HEK293 (cell line): ENCODE data around the gene TCEANC2.

Experiments
- CTCF ChIA-PET: fragments of 350-600 bp; formaldehyde crosslinking; extraction: SDS; loops from one replicate; lab custom pipeline; 2021; ENCODE audit warnings: antibody characterized with exemption; lab: Yijun Ruan, JAX
- POLR2A ChIA-PET: fragments of 300-600 bp; formaldehyde crosslinking; extraction: SDS; loops from one replicate; lab custom pipeline; 2020; ENCODE audit warnings: antibody characterized with exemption, inconsistent platforms; lab: Yijun Ruan, JAX
- H3K27ac ChIP-seq: fragments of 200-500 bp; sonication (Bioruptor generic); 2 replicates; pipeline ENCODE4 v1.5.1; 2014; ENCODE audit warnings: low read depth, low read length, control low read depth, inconsistent platforms; ENCODE audit errors: extremely low read depth
- H3K36me3 ChIP-seq, 2 experiments: fragments of 200-500 bp in 1 of 2; sonication (Bioruptor generic) in 1 of 2; 1 replicate in 1 of 2; 2 replicates in 1 of 2; pipeline ENCODE4 v1.5.1; 2014 to 2017; ENCODE audit warnings: inconsistent platforms in 2 of 2, low read length in 2 of 2; ENCODE audit not compliant: control insufficient read depth in 2 of 2, insufficient read depth in 1 of 2
- H3K4me1 ChIP-seq: fragments of 200-500 bp; sonication (Bioruptor generic); 2 replicates; pipeline ENCODE4 v1.5.1; 2014; ENCODE audit warnings: mild to moderate bottlenecking, low read length, inconsistent platforms; ENCODE audit not compliant: control insufficient read depth, insufficient read depth
- H3K4me3 ChIP-seq: 2 replicates; pipeline ENCODE4 v1.5.1; 2011; ENCODE audit warnings: low read depth, mild to moderate bottlenecking, control low read depth, low read length, moderate library complexity
- H3K9me3 ChIP-seq: fragments of 200-500 bp; sonication (Bioruptor generic); 2 replicates; pipeline ENCODE4 v1.5.1; 2014; ENCODE audit warnings: low read depth, low read length, inconsistent platforms; ENCODE audit not compliant: control insufficient read depth, insufficient read depth
- GLI4 ChIP-seq: fragments of 450-650 bp; formaldehyde crosslinking; IDR thresholded peaks from 2 replicates; pipeline ENCODE4 v1.5.1; 2016; ENCODE audit warnings: missing biosample characterization, missing genetic modification characterization
- KLF1 ChIP-seq: fragments of 450-650 bp; formaldehyde crosslinking; IDR thresholded peaks from 2 replicates; pipeline ENCODE4 v1.5.1; 2016; ENCODE audit warnings: missing biosample characterization, missing genetic modification characterization
- PRDM1 ChIP-seq: fragments of 450-650 bp; formaldehyde crosslinking; IDR thresholded peaks from 2 replicates; pipeline ENCODE4; 2016; ENCODE audit warnings: missing biosample characterization, missing genetic modification characterization
- SP2 ChIP-seq: fragments of 450-650 bp; formaldehyde crosslinking; IDR thresholded peaks from 2 replicates; pipeline ENCODE4 v1.5.1; 2016; ENCODE audit warnings: missing biosample characterization, missing genetic modification characterization
- SP3 ChIP-seq: fragments of 450-650 bp; formaldehyde crosslinking; IDR thresholded peaks from 2 replicates; pipeline ENCODE4 v1.5.1; 2016; ENCODE audit warnings: missing biosample characterization, missing genetic modification characterization
- YY2 ChIP-seq: fragments of 450-650 bp; formaldehyde crosslinking; IDR thresholded peaks from 2 replicates; pipeline ENCODE4 v1.5.1; 2016; ENCODE audit warnings: missing biosample characterization, missing genetic modification characterization
- ZBTB17 ChIP-seq: fragments of 450-650 bp; formaldehyde crosslinking; IDR thresholded peaks from 2 replicates; pipeline ENCODE4 v1.5.1; 2016; ENCODE audit warnings: missing biosample characterization, missing genetic modification characterization
- ZIC2 ChIP-seq: fragments of 450-650 bp; formaldehyde crosslinking; IDR thresholded peaks from 2 replicates; pipeline ENCODE4 v1.5.1; 2016; ENCODE audit warnings: missing biosample characterization, missing genetic modification characterization
- ZNF121 ChIP-seq: fragments of 450-650 bp; formaldehyde crosslinking; IDR thresholded peaks from 2 replicates; pipeline ENCODE4 v1.5.1; 2016; ENCODE audit warnings: missing biosample characterization, missing genetic modification characterization
- ZNF280D ChIP-seq: fragments of 450-650 bp; formaldehyde crosslinking; IDR thresholded peaks from 2 replicates; pipeline ENCODE4 v1.5.1; 2016; ENCODE audit warnings: missing biosample characterization, missing genetic modification characterization
- ZNF391 ChIP-seq: fragments of 450-650 bp; formaldehyde crosslinking; IDR thresholded peaks from 2 replicates; pipeline ENCODE4 v1.5.1; 2016; ENCODE audit warnings: low read depth, missing biosample characterization, missing genetic modification characterization, borderline replicate concordance
- ZNF426 ChIP-seq: fragments of 450-650 bp; formaldehyde crosslinking; IDR thresholded peaks from 2 replicates; pipeline ENCODE4 v1.5.1; 2017; ENCODE audit warnings: missing biosample characterization, missing genetic modification characterization, mild to moderate bottlenecking, inconsistent platforms, moderate library complexity
- ZNF501 ChIP-seq: fragments of 450-650 bp; formaldehyde crosslinking; IDR thresholded peaks from 2 replicates; pipeline ENCODE4 v1.5.1; 2016; ENCODE audit warnings: missing biosample characterization, missing genetic modification characterization
- ZNF521 ChIP-seq: fragments of 450-650 bp; formaldehyde crosslinking; IDR thresholded peaks from 2 replicates; pipeline ENCODE4 v1.5.1; 2017; ENCODE audit warnings: missing biosample characterization, mild to moderate bottlenecking, missing genetic modification characterization
- ZNF571 ChIP-seq: fragments of 450-650 bp; formaldehyde crosslinking; IDR thresholded peaks from 2 replicates; pipeline ENCODE4 v1.5.0; 2017; ENCODE audit warnings: missing biosample characterization, missing genetic modification characterization
- ZNF768 ChIP-seq: fragments of 450-650 bp; formaldehyde crosslinking; IDR thresholded peaks from 2 replicates; pipeline ENCODE4 v1.5.1; 2018; ENCODE audit warnings: missing biosample characterization, mild to moderate bottlenecking, missing genetic modification characterization
- ZNF837 ChIP-seq: fragments of 450-650 bp; formaldehyde crosslinking; IDR thresholded peaks from 2 replicates; pipeline ENCODE4 v1.5.1; 2016; ENCODE audit warnings: missing biosample characterization, missing genetic modification characterization
- ZSCAN16 ChIP-seq: fragments of 450-650 bp; formaldehyde crosslinking; IDR thresholded peaks from 2 replicates; pipeline ENCODE4 v1.5.1; 2016; ENCODE audit warnings: missing biosample characterization, missing genetic modification characterization
- TF ChIP-seq, protein P1 (sequence below): sonication (generic); formaldehyde crosslinking; IDR thresholded peaks from 2 replicates; pipeline ENCODE4 v1.8.1; 2022; ENCODE audit warnings: mild to moderate bottlenecking, moderate library complexity, missing genetic modification reagents
- TF ChIP-seq, protein P2 (sequence below): fragments of 450-650 bp; formaldehyde crosslinking; IDR thresholded peaks from 2 replicates; pipeline ENCODE4 v1.5.1; 2016; ENCODE audit warnings: missing biosample characterization, missing genetic modification characterization

Gene TCEANC2

DNA sequence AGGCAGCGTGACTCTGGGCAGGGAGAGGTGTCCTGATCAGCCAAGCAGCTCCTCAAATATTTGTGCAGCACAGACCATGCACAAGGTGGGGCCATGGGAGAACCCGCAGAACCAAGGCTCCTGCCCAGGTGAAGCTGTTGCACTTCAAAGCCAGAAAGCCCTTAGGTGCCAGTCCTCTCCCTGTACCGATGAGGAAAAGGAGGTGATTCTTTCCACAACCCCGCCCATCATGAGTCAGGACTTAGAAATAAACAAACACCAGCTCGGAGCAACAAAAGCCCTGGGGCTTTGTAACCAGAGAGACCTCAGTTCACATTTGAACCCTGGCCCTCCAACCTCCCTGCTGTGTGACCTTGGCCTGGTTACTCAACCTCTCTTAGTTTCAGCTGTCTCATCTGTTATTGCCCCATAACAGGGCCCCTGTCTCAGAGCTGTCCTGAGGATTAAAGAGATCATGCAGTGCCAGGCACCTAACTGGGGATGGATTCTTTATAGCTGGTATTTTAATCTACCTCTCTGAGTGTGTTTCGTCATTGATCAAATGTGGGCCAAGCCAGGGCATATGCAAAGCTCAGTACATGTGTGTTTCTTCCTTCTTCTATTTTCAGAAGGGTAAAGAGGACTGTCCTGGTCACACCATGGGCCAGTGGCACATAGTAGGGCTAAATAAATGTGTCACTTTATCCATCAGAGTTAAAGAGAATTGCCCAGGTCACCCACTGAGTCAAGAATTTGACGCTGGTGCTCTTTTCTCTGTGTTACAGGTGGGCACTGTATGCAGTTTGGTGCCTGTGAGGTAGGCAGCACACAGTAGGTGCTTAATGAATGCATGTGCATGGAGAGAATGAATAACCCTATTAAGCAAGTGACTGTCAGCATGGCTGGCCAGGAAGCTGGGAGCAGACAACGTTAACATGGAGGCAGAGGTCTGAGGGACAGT lies 36.8 kb upstream of the TCEANC2 start:
- no peak overlapping the region for H3K4me3 ChIP-seq
- no peak overlapping the region for H3K27ac ChIP-seq
- no peaks in the 10 kb centered on the region for H3K36me3 ChIP-seq
- TF ChIP-seq ZNF426 (tag by site-specific recombination), result no peak
- peak; percentile 74 for TF ChIP-seq ZNF768 (tag by site-specific recombination)
- TF ChIP-seq, all 188 proteins: peak for 1
- Histone ChIP-seq H3K9me3 (no peaks in the 10 kb centered on the region), H3K4me1 (peaks cover 5% of the 10 kb centered on the region)
- POLR2A ChIA-PET, result interaction anchor here (0.9 kb wide), 1 partner anchor 36 kb away, joined by 3 read pairs; the partner anchor contains the start of genes TCEANC2 and TMEM59
- CTCF ChIA-PET, result interaction anchor here (0.9 to 1.6 kb wide), 4 partner anchors 13 to 156 kb away, joined by 3 read pairs; no protein-coding TSS in a partner anchor

GRCh38 chr1:54017979-54018378 lies 35.4 kb upstream of the TCEANC2 start, which contains the start of gene LDLRAD1:
Gene LDLRAD1 (minus strand): TSS chr1:54018186. CDS start chr1:54018112, 74 bp downstream.
- peaks cover 5% of the 10 kb centered on the region for H3K4me1 ChIP-seq
- ChIA-PET POLR2A (interaction anchor here (1.0 kb wide), 1 partner anchor 9 kb away, joined by 3 read pairs; no protein-coding TSS in a partner anchor), CTCF (interaction anchor here (0.6 kb wide), 1 partner anchor 145 kb away, joined by 3 read pairs; no protein-coding TSS in a partner anchor)
- no peak within 1 kb of the TSS for H3K4me3 ChIP-seq
- H3K9me3 ChIP-seq, result no peaks in the 10 kb centered on the region
- H3K27ac ChIP-seq, result no peak within 1 kb of the TSS
- H3K36me3 ChIP-seq, result no peaks in the 10 kb centered on the region
- no peak for TF ChIP-seq ZNF837
- no peak for TF ChIP-seq ZNF501
- TF ChIP-seq KLF1 (tag by site-specific recombination), result peak; percentile 41; the same call in 1 of the 2 replicates
- TF ChIP-seq, protein P1, sequence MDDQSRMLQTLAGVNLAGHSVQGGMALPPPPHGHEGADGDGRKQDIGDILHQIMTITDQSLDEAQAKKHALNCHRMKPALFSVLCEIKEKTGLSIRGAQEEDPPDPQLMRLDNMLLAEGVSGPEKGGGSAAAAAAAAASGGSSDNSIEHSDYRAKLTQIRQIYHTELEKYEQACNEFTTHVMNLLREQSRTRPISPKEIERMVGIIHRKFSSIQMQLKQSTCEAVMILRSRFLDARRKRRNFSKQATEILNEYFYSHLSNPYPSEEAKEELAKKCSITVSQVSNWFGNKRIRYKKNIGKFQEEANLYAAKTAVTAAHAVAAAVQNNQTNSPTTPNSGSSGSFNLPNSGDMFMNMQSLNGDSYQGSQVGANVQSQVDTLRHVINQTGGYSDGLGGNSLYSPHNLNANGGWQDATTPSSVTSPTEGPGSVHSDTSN (CRISPR knock-in tag), result no peak
- TF ChIP-seq YY2 (tag by site-specific recombination), result no peak
- no peak for TF ChIP-seq GLI4 (tag by site-specific recombination)
- TF ChIP-seq ZNF121 (tag by site-specific recombination), result no peak
- TF ChIP-seq, protein P2, sequence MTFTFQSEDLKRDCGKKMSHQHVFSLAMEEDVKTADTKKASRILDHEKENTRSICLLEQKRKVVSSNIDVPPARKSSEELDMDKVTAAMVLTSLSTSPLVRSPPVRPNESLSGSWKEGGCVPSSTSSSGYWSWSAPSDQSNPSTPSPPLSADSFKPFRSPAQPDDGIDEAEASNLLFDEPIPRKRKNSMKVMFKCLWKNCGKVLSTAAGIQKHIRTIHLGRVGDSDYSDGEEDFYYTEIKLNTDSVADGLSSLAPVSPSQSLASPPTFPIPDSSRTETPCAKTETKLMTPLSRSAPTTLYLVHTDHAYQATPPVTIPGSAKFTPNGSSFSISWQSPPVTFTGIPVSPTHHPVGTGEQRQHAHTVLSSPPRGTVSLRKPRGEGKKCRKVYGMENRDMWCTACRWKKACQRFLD, result no peak
- no peak for TF ChIP-seq ZNF521
- TF ChIP-seq ZIC2 (tag by site-specific recombination), result no peak
- TF ChIP-seq PRDM1 (tag by site-specific recombination), result peak; percentile 83
- peak; percentile 40 for TF ChIP-seq SP3 (tag by site-specific recombination)
- no peak for TF ChIP-seq ZNF280D
- TF ChIP-seq ZNF391, result no peak
- no peak for TF ChIP-seq ZBTB17 (tag by site-specific recombination)
- TF ChIP-seq ZNF571 (tag by site-specific recombination), result no peak
- TF ChIP-seq ZSCAN16, result no peak
- TF ChIP-seq SP2 (tag by site-specific recombination), result peak; percentile 28; the same call in 1 of the 2 replicates
